Kidney (tissue), 14 donors: Measurements from ENCODE around the gene PNMA6E. TPM values are rescaled to one million over a fixed set of nuclear protein-coding genes. Genes with fewer than 3 reads are reported as not detected.

Source experiments
- DNase-seq, 5 donors: peaks; one replicate each; pipeline ENCODE4 v3.0.0-alpha.2; 2013 to 2020
- FAIRE-seq: peaks from 2 replicates; lab custom pipeline; 2012; peaks lifted over from hg19 to GRCh38; lab: Jason Lieb, UNC
- H3K27ac ChIP-seq, 2 donors: one replicate each; pipeline ENCODE4 v1.7.0; 2013; ENCODE audit warnings: low read depth in 2 of 2, low read length in 2 of 2, inconsistent platforms in 1 of 2
- H3K27me3 ChIP-seq: one replicate; pipeline ENCODE4 v1.7.1; 2013; ENCODE audit warnings: low read length, inconsistent platforms; ENCODE audit not compliant: control insufficient read depth, insufficient read depth
- H3K36me3 ChIP-seq, 3 donors: one replicate each; pipeline versions ENCODE4 v1.7.0 to v1.7.1; 2013; ENCODE audit warnings: low read length in 3 of 3, control low read depth in 1 of 3, inconsistent platforms in 1 of 3; ENCODE audit not compliant: insufficient read depth in 3 of 3, control insufficient read depth in 2 of 3
- H3K4me1 ChIP-seq, 3 donors: one replicate each; pipeline versions ENCODE4 v1.7.0 to v1.7.1; 2013; ENCODE audit warnings: low read length in 3 of 3, inconsistent platforms in 1 of 3, low read depth in 1 of 3; ENCODE audit not compliant: control insufficient read depth in 2 of 3, insufficient read depth in 2 of 3
- H3K4me3 ChIP-seq, 3 donors: one replicate each; pipeline versions ENCODE4 v1.7.0 to v1.8.1; 2013; ENCODE audit warnings: low read length in 3 of 3, control low read depth in 1 of 3, inconsistent platforms in 1 of 3
- H3K9ac ChIP-seq, 3 donors: one replicate each; pipeline versions ENCODE4 v1.7.0 to v1.7.1; 2013; ENCODE audit warnings: low read length in 3 of 3, control low read depth in 1 of 3, inconsistent platforms in 1 of 3
- H3K9me3 ChIP-seq, 3 donors: one replicate each; pipeline versions ENCODE4 v1.7.0 to v1.7.1; 2013; ENCODE audit warnings: low read length in 3 of 3, control low read depth in 1 of 3, inconsistent platforms in 1 of 3; ENCODE audit not compliant: control insufficient read depth in 2 of 3, insufficient read depth in 1 of 3
- intact Hi-C: fragments of 100-400 bp; cut with DNase I; formaldehyde crosslinking; loops from one replicate; pipeline ENCODE4 v1.11.1; 2022
- polyA plus RNA-seq: library from polyadenylated mRNA; stranded (reverse); fragments of 350-450 nt; fragmentation: Illumina TruSeq; extraction: RNeasy Lipid Tissue Mini Kit (QIAGEN cat#74804); gene quantifications from one replicate; pipeline ENCODE4 v1.2.3, GENCODE V29; 2014; ENCODE audit warnings: low read depth, low replicate concordance; ENCODE audit not compliant: insufficient read depth
- total RNA-seq: library from RNA; stranded (reverse); fragmentation: NEBNext Ultra II Directional; extraction: Animal tissue kit (Norgen Biotek cat#: 25700); gene quantifications from one replicate; pipeline ENCODE4 v1.2.1, GENCODE V29; 2021
- TF ChIP-seq, protein P1 (sequence below): IDR thresholded peaks from 3 replicates; pipeline ENCODE4 v1.5.1; 2012; ENCODE audit warnings: mild to moderate bottlenecking, moderate library complexity, borderline replicate concordance; ENCODE audit not compliant: insufficient read depth; ENCODE audit errors: extremely low read depth
- donor health status: control.
- donor health status: control.
- donor health status: control.
- donor health status: control.
- donor health status: control.
- donor health status: DM: yes; HTN: yes; CAD: no.
- donor health status: Normal renal cell carcinoma (clear cell type).

The PNMA6E gene
- total and polyA plus RNA-seq, 2 donors from 2014 or later, result not detected

GRCh38 chrX:153433781-153434285 is 32.7 kb upstream of the PNMA6E start:
- intact Hi-C loops, result no loop called here
- Histone ChIP-seq H3K9ac (no peak overlapping the region), H3K4me1 (no peaks in the 10 kb centered on the region), H3K9me3 (no peaks in the 10 kb centered on the region), H3K36me3 (no peaks in the 10 kb centered on the region), H3K4me3 (no peak overlapping the region), H3K27me3 (no peaks in the 10 kb centered on the region), H3K27ac (no peak overlapping the region)
- TF ChIP-seq, protein P1, sequence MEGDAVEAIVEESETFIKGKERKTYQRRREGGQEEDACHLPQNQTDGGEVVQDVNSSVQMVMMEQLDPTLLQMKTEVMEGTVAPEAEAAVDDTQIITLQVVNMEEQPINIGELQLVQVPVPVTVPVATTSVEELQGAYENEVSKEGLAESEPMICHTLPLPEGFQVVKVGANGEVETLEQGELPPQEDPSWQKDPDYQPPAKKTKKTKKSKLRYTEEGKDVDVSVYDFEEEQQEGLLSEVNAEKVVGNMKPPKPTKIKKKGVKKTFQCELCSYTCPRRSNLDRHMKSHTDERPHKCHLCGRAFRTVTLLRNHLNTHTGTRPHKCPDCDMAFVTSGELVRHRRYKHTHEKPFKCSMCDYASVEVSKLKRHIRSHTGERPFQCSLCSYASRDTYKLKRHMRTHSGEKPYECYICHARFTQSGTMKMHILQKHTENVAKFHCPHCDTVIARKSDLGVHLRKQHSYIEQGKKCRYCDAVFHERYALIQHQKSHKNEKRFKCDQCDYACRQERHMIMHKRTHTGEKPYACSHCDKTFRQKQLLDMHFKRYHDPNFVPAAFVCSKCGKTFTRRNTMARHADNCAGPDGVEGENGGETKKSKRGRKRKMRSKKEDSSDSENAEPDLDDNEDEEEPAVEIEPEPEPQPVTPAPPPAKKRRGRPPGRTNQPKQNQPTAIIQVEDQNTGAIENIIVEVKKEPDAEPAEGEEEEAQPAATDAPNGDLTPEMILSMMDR, result no peak
- FAIRE-seq, result no peak
- DNase-seq, result peak in 1 of 5 donors; percentile 44

DNA sequence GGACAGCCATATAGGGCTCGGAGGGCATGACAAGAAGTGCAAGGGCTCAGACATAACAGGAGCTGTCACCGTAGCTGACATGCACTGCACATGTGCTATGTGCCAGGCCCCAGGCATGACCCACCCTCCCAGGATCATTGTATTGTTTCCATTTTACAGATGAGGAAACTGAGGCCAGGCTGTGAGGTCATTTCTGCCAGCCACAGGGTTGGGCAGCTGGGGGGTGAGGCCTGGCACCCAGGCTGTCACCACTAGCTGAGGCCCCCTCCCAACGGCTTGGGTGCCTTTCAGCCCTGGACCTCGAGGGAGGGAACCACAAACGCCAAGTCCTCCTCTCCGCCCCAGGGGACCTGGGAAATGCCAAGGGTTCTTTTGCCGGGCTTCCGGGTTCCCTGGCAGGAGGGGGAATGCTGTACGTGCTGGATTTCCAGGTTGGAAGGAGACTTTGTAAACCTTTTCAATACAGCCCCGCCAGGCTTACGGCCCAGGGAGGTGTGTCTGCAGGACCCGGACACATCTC is 32.1 kb upstream of the PNMA6E start:
- DNase-seq (peak in 1 of 5 donors; percentile 45), FAIRE-seq (no peak)
- H3K4me3 ChIP-seq, result no peak overlapping the region
- intact Hi-C loops, result no loop called here
- H3K36me3 ChIP-seq, result no peaks in the 10 kb centered on the region
- H3K27me3 ChIP-seq, result no peaks in the 10 kb centered on the region
- no peaks in the 10 kb centered on the region for H3K9me3 ChIP-seq
- no peaks in the 10 kb centered on the region for H3K4me1 ChIP-seq
- H3K27ac ChIP-seq, result no peak overlapping the region
- TF ChIP-seq, protein P1, result no peak
- H3K9ac ChIP-seq, result no peak overlapping the region

DNA sequence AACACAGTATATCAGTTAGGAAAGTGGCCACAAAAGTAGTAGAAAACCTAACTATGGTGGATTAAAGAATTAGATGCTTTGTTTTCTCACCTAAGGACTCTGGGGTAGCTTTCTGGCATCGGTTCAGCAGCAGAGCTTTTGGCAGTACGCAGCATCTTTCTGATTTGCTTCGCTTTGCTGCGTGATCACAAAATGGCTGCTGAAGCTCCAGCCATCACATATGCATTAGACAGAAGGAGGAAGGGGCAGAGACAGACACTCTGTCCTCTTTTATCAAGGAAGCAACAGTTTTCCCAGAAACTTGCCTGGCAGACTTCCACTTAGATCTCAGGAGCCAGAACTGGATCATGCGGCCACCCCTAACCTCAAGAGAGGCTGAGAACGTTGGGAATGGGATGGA is 29.6 kb upstream of the PNMA6E start:
- TF ChIP-seq, protein P1, result no peak
- H3K4me3 ChIP-seq, result no peak overlapping the region
- DNase-seq, result no peak
- no peaks in the 10 kb centered on the region for H3K27me3 ChIP-seq
- no peak overlapping the region for H3K27ac ChIP-seq
- H3K4me1 ChIP-seq, result no peaks in the 10 kb centered on the region
- no peak overlapping the region for H3K9ac ChIP-seq
- FAIRE-seq, result no peak
- H3K9me3 ChIP-seq, result no peaks in the 10 kb centered on the region
- intact Hi-C loops, result no loop called here
- H3K36me3 ChIP-seq, result no peaks in the 10 kb centered on the region

- intact Hi-C loops, result no loop called here
- no peak for DNase-seq
- FAIRE-seq, result no peak
Observed at GRCh38 chrX:153426204-153426603, 25.1 kb upstream of the PNMA6E start.

More at GRCh38 chrX:153426204-153426603, 25.1 kb upstream of the PNMA6E start:
- Histone ChIP-seq H3K9ac (no peak overlapping the region), H3K27me3 (no peaks in the 10 kb centered on the region), H3K9me3 (no peaks in the 10 kb centered on the region), H3K36me3 (no peaks in the 10 kb centered on the region), H3K27ac (no peak overlapping the region), H3K4me1 (no peaks in the 10 kb centered on the region), H3K4me3 (no peak overlapping the region)
- TF ChIP-seq, protein P1, result no peak
